PC-3 (cell line): ENCODE measurements around the gene TKTL1.

ENCODE experiments used
- CTCF ChIP-seq: fragments of 300-600 bp; sonication (generic); conservative IDR thresholded peaks from 2 replicates; pipeline ENCODE4 v1.5.1; 2017; ENCODE audit warnings: antibody characterized with exemption, low read depth, mild to moderate bottlenecking, low read length
- EZH2 ChIP-seq: fragments of 300-600 bp; sonication (generic); IDR thresholded peaks from one replicate; pipeline ENCODE4 v1.6.1; 2017; ENCODE audit warnings: antibody characterized with exemption, mild to moderate bottlenecking, low read length; ENCODE audit not compliant: unreplicated experiment
- EZH2phosphoT487 ChIP-seq: fragments of 300-600 bp; sonication (generic); IDR thresholded peaks from 2 replicates; pipeline ENCODE4 v1.6.1; 2018; ENCODE audit warnings: mild to moderate bottlenecking, antibody characterized with exemption, low read length, borderline replicate concordance

- TF ChIP-seq EZH2 (no peak), CTCF (no peak), EZH2phosphoT487 (no peak)
Measured at GRCh38 chrX:154320406-154320805, 24.8 kb downstream of the TKTL1 start.
